BLaER1 treated with 17β-estradiol and CSF1 and Interleukin-3, amounts not matched to agents 10 nM and 100 nM (cell line): ENCODE measurements around the gene PROB1.
"Not testable (repeated sequence)": the region's sequence is repeated elsewhere in the genome, so short reads cannot be mapped to it uniquely, and the experiment has no call there.

Source experiments
- H3K27ac ChIP-seq, 11 experiments: shearing (Covaris generic); formaldehyde crosslinking; 2 replicates each; pipeline ENCODE4 v1.8.1; 2022
- H3K27me3 ChIP-seq, 11 experiments: shearing (Covaris generic); formaldehyde crosslinking; 2 replicates each; pipeline ENCODE4 v1.8.1; 2022
- H3K36me3 ChIP-seq, 11 experiments: shearing (Covaris generic); formaldehyde crosslinking; 2 replicates each; pipeline ENCODE4 v1.8.1; 2022
- H3K4me1 ChIP-seq, 10 experiments: shearing (Covaris generic); formaldehyde crosslinking; 2 replicates each; pipeline ENCODE4 v1.8.1; 2022
- H3K4me2 ChIP-seq, 11 experiments: shearing (Covaris generic); formaldehyde crosslinking; 2 replicates each; pipeline ENCODE4 v1.8.1; 2022
- H3K4me3 ChIP-seq, 10 experiments: shearing (Covaris generic); formaldehyde crosslinking; 2 replicates each; pipeline ENCODE4 v1.8.1; 2022
- H3K9ac ChIP-seq, 11 experiments: shearing (Covaris generic); formaldehyde crosslinking; 2 replicates each; pipeline ENCODE4 v1.8.1; 2022
- H3K9me3 ChIP-seq, 11 experiments: shearing (Covaris generic); formaldehyde crosslinking; replicated peaks in 1 of 11; 2 replicates each; pipeline ENCODE4 v1.8.1; 2022
- H4K20me1 ChIP-seq, 11 experiments: shearing (Covaris generic); formaldehyde crosslinking; 2 replicates each; pipeline ENCODE4 v1.8.1; 2022
- Cebpa-rat ChIP-seq, 11 experiments: shearing (Covaris generic); IDR thresholded peaks; 2 replicates each; pipeline ENCODE4 v1.8.1; 2022

PROB1 gene

DNA sequence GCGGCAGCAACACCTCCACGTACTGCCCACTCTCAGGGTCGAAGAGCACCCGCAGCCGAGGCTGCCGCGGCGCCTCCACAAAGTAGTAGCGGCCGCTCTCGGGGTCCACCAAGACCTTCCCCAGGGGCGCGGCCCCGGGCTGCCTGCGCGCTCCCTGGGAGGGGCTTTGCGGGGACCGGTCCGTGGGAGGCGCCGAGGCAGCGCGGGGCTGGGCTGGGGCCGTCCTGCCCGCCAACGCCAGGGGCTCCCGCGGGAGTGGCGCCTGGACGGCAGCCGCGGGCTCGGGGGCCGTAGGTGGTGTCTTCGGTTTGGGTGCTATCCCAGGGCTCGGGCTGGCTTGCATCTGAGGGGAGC, 2.6 kb downstream of the PROB1 start:
- H3K4me3 ChIP-seq = peak overlapping the region; percentile 63 to 86 (median 76)
- peaks cover 0 to 28% (median 23%) of the 10 kb centered on the region in 11 experiments; a peak in 15 of 22 replicates for H3K36me3 ChIP-seq
- peaks cover 59 to 87% (median 78%) of the 10 kb centered on the region in 10 experiments for H3K4me1 ChIP-seq
- TF ChIP-seq Cebpa-rat (IDR thresholded peaks at IDR 0.05) = no peak
- peaks cover 0 to 31% (median 28%) of the 10 kb centered on the region in 11 experiments; a peak in 18 of 22 replicates for H4K20me1 ChIP-seq
- no peaks in the 10 kb centered on the region for H3K9me3 ChIP-seq
- H3K27ac ChIP-seq = peak overlapping the region; percentile 66 to 100 (median 99)
- peak overlapping the region; percentile 90 to 99 (median 97) for H3K4me2 ChIP-seq
- peak overlapping the region; percentile 81 to 98 (median 95) for H3K9ac ChIP-seq
- no peaks in the 10 kb centered on the region for H3K27me3 ChIP-seq

DNA sequence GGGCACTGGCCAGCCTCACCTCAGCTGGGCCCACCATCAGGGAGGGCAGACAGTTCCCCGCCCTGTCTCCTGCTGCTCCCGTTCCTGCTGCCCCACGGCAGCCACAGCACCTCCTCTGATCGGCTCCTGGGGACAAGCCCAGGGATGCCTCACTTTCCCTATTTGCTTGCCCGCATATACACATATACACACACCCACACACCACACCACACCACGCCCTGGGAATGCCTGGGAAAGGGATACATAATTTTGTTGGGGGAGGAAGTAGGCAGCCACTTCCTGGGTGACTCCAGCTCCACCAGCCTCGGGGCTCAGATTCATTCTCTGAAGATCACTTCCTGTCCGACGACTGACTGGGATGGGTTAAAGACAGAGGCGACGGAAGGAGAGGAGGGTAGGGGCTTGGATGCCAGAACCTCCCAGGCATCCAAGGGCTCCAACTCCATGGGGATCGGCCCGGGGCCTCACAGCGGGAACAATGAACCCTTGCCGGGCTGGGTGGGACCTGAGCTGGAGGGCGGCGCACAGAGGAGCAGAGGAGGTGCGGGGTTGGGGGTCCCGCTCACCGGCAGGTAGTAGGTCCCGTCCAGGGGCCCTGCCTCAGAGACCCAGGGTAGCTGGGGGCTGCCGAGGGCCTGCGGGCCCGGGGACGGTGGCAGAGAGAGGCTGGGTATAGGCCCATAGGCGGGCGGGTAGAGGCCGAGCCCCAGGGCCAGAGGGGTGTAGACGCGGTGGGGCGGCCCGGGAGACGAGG, 3.2 kb downstream of the PROB1 start:
- Histone ChIP-seq H3K36me3 (peaks cover 0 to 25% (median 22%) of the 10 kb centered on the region in 11 experiments; a peak in 15 of 22 replicates), H3K4me3 (peak overlapping the region; percentile 63 to 86 (median 76)), H3K27ac (peak overlapping the region; percentile 66 to 100 (median 99)), H3K4me1 (peaks cover 59 to 87% (median 76%) of the 10 kb centered on the region in 10 experiments), H3K27me3 (no peaks in the 10 kb centered on the region), H3K9ac (peak overlapping the region; percentile 81 to 98 (median 95)), H4K20me1 (peaks cover 0 to 26% (median 25%) of the 10 kb centered on the region in 11 experiments; a peak in 18 of 22 replicates), H3K4me2 (peak overlapping the region; percentile 90 to 99 (median 97)), H3K9me3 (no peaks in the 10 kb centered on the region)
- no peak for TF ChIP-seq Cebpa-rat (IDR thresholded peaks at IDR 0.05)

DNA sequence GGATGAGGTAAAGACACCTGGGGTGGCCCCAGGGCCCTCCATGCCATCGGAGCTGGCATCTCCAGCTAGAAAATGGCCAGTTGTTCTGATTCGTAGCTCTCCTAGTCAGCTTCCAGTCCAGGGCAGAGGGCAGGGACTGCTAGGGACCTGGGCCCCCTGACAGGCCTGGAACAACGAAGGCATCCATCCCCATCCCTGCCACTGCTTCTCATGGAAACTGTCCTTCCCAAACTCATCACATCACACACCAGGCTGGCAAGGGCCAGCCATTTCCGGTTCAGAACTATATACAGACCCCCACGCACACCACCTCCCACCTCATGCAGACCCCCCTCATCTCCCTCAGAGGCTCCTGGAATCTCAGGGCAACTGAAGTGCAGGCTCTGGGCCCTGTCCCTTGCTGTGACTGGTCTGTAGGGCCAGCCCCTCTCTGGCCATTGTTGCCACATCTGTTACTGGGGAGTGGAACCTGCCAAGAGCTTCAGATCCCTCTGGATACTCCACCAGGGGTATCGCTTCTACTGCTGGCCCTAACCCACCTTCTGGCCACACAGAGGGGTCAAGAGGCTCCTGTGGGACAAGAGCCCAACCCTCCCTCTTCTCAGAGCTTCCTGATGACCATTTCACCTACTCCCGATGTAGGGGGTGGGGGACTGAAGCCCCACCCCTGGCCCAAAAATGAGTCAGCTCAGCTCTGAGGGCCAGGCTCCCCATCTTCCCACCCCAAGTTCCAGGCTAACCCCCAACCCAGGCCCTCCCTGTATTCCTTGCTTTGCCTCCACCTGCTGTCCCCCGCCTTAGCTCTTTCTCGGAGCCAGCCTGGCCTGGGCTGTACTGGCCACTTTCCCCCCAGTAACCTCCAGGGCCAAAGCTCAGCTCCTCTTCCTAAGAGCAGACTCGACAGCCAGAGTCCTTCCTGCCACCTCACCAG, 4.0 kb downstream of the PROB1 start:
- peak overlapping the region; percentile 90 to 99 (median 97) for H3K4me2 ChIP-seq
- no peaks in the 10 kb centered on the region for H3K27me3 ChIP-seq
- H3K9ac ChIP-seq = peak overlapping the region; percentile 81 to 98 (median 95)
- no peak for TF ChIP-seq Cebpa-rat (IDR thresholded peaks at IDR 0.05)
- peak overlapping the region; percentile 66 to 100 (median 99) for H3K27ac ChIP-seq
- H3K9me3 ChIP-seq = no peaks in the 10 kb centered on the region
- H4K20me1 ChIP-seq = peaks cover 0 to 17% (median 17%) of the 10 kb centered on the region in 11 experiments; a peak in 18 of 22 replicates
- H3K4me3 ChIP-seq = peak overlapping the region; percentile 63 to 86 (median 76)
- peaks cover 0 to 25% (median 15%) of the 10 kb centered on the region in 11 experiments; a peak in 15 of 22 replicates for H3K36me3 ChIP-seq
- H3K4me1 ChIP-seq = peaks cover 59 to 87% (median 76%) of the 10 kb centered on the region in 10 experiments

DNA sequence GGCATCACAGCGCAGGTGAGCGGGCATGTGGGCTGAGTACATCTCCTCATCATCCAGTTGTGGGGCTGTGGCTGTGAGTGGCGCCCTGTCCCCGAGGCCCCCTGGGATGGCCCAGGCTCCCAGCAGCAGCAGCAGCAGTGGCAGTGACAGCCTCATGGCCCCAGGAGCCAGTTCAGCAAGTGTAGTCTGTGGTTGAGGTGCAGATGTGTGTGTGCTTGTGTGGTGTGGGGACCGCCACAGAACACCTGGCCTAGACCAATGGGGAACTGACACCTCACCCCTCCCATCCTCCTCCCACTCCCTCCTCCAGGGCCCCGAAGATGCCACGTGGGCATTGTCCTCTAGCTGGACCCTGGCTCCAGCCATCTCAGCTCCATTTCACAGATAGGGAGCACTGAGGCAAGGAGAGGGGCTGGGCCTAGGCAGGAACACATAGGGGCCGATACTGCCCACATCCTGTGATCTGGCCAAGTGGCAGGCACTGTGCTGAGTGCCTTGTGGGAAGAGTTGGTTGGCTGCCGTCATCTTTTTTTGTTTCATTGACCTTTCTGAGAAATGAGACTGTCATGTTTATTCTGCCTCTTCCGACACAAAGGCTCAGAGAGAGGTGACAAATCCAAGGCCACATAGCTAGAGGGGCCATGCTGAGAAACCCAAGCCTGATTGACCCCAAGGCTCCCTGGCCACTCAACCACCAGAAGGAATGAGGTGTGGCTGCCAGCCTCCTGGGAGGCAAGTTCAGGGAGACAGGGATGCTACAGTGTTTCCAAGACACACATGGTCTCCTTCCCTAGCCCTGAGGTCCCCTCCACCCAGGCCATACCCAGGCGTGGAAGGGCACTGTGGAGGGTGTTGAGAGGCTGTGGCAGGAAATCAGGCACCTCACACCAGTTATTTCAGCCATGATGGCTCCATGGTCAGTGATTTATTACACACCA, 4.9 kb downstream of the PROB1 start, which contains the start of gene MZB1:
MZB1 (minus strand) TSS at position 213 of the 938 bp plus-strand sequence; CDS start at position 156, 57 bp downstream.
- Histone ChIP-seq H3K27me3 (no peaks in the 10 kb centered on the region), H3K4me2 (peak within 1 kb of the TSS; percentile 90 to 99 (median 97)), H4K20me1 (peaks cover 0 to 8% (median 8%) of the 10 kb centered on the region in 11 experiments; a peak in 18 of 22 replicates), H3K4me3 (peak within 1 kb of the TSS; percentile 30 to 86 (median 76)), H3K36me3 (peaks cover 0 to 16% (median 5%) of the 10 kb centered on the region in 11 experiments; a peak in 10 of 22 replicates), H3K4me1 (peaks cover 59 to 87% (median 76%) of the 10 kb centered on the region in 10 experiments), H3K27ac (peak within 1 kb of the TSS; percentile 44 to 100 (median 99); a peak in 21 of 22 replicates), H3K9me3 (no peaks in the 10 kb centered on the region), H3K9ac (peak within 1 kb of the TSS; percentile 65 to 98 (median 95); a peak in 21 of 22 replicates)
- no peak for TF ChIP-seq Cebpa-rat (IDR thresholded peaks at IDR 0.05)

DNA sequence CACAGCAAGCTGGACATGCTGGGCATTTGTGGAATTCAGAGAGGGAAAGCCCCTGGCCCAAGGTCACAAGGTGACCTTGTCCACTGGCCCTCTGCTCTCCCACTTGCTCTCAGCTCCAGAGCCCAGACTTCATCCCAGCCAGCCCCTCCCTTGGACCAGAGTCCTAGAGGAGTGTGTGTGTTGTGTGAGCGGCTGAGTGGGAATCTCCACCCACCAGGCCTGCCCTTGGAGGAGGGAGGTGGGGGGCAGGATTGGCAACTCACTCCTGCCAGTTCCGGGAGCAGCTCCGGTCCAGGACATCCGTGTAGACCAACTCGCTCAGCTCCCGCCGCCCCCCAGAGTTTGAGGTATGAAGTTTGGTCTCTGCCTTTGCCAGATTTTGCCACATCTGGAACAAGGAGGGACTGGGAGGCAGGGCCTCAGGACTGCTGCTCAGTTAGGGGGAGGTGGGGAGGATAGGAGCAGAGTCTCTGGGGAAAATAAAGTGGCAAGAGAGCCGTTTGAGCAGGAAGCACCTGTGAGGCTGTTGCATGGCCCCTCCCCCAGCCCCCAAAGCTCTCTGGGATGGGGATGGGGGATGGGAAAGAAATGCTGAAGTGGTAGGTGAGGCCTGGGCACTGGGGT, 6.6 kb downstream of the PROB1 start:
- peaks cover 0 to 11% (median 0%) of the 10 kb centered on the region in 11 experiments; a peak in 5 of 22 replicates for H3K36me3 ChIP-seq
- peaks cover 68 to 89% (median 83%) of the 10 kb centered on the region in 10 experiments for H3K4me1 ChIP-seq
- peak overlapping the region; percentile 44 to 100 (median 99); a peak in 21 of 22 replicates for H3K27ac ChIP-seq
- H3K4me3 ChIP-seq = peak overlapping the region; percentile 30 to 81 (median 74)
- no peaks in the 10 kb centered on the region for H3K9me3 ChIP-seq
- H4K20me1 ChIP-seq = peaks cover 0 to 11% (median 0%) of the 10 kb centered on the region in 11 experiments; a peak in 3 of 22 replicates
- no peaks in the 10 kb centered on the region for H3K27me3 ChIP-seq
- H3K4me2 ChIP-seq = peak overlapping the region; percentile 90 to 99 (median 97)
- TF ChIP-seq Cebpa-rat (IDR thresholded peaks at IDR 0.05) = peak in 3 of 11 experiments; percentile 28 to 74 (median 52); a peak in 3 of 22 replicates
- peak overlapping the region; percentile 56 to 98 (median 95); a peak in 21 of 22 replicates for H3K9ac ChIP-seq

DNA sequence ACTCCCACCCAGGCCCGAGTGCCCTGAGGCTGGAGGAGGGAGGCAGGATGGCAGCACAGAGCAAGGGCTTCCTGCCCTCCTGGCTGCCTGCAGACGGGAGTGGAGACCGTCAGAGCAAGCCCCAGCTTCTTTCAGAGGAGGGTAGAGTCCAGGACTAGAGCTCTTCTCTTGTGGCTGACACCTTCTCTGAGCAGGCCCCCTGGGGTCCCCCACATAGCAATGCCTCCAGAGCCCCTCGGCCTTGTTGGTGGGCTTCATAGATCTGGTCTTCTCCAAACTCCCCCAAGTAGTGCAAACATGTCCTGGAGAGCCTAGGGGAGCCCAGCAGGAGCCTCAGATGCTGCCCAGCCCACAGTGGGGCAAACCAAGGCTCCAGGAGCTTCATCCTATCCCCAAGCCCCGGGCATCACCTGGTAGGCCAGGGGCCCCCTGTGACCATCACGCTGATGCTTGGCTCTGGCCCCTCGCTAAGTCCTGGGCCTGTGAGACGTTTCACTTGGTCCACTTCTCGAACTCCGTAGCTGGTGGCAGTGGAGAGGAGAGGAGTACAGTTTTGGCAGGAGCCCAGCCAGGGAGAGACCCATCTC, 7.2 kb downstream of the PROB1 start:
- Histone ChIP-seq H3K27ac (peak overlapping the region; percentile 44 to 100 (median 99); a peak in 21 of 22 replicates), H3K4me3 (peak overlapping the region; percentile 30 to 81 (median 74); a peak in 18 of 20 replicates), H3K9ac (peak overlapping the region; percentile 56 to 98 (median 95); a peak in 21 of 22 replicates), H3K9me3 (no peaks in the 10 kb centered on the region), H3K4me1 (peaks cover 74 to 92% (median 89%) of the 10 kb centered on the region in 10 experiments), H4K20me1 (peaks cover 0 to 11% (median 0%) of the 10 kb centered on the region in 11 experiments; a peak in 3 of 22 replicates), H3K27me3 (no peaks in the 10 kb centered on the region), H3K36me3 (peaks cover 0 to 11% (median 0%) of the 10 kb centered on the region in 11 experiments; a peak in 5 of 22 replicates), H3K4me2 (peak overlapping the region; percentile 90 to 99 (median 97))
- TF ChIP-seq Cebpa-rat (IDR thresholded peaks at IDR 0.05) = no peak

DNA sequence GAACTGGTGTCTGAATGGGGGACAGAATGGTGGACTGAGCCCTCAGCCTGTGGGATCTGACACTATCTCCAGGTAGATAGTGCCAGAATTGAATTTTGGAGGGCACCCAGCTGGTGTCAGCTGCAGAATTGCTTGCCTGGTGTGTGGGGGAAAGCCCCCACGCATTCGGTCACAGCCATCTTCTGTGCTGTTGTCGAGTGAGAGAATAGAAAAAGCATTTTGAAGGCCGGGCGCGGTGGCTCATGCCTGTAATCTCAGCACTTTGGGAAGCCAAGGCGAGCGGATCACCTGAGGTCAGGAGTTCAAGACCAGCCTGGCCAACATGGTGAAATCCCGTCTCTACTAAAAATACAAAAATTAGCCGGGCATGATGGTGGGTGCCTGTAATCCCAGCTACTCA, 7.9 kb downstream of the PROB1 start:
- Histone ChIP-seq H3K4me2 (peak overlapping the region in 10 of 11 experiments; percentile 32 to 99 (median 98); a peak in 19 of 22 replicates), H3K27ac (peak overlapping the region in 9 of 11 experiments; percentile 89 to 100 (median 99); a peak in 17 of 22 replicates), H3K9ac (peak overlapping the region in 8 of 11 experiments; percentile 91 to 98 (median 96); a peak in 16 of 22 replicates), H3K36me3 (peaks cover 0 to 11% (median 0%) of the 10 kb centered on the region in 11 experiments; a peak in 5 of 22 replicates), H3K4me1 (peaks cover 82 to 99% (median 95%) of the 10 kb centered on the region in 10 experiments), H4K20me1 (peaks cover 0 to 11% (median 0%) of the 10 kb centered on the region in 11 experiments; a peak in 3 of 22 replicates), H3K4me3 (peak overlapping the region in 7 of 10 experiments; percentile 70 to 81 (median 76); a peak in 14 of 20 replicates)
- not testable (repeated sequence) for H3K9me3 ChIP-seq, H3K27me3 ChIP-seq
